ENCODE data around the gene INO80B. TPM values are rescaled to one million over a fixed set of nuclear protein-coding genes. Genes with fewer than 3 reads are reported as not detected.

Gene INO80B
- total RNA-seq (2021; ENCODE audit: unreplicated experiment) (24.0 TPM), Bru-seq, nascent RNA (percentile 53 among the genes with signal in this experiment), BruChase-seq, experiment 1, labeled RNA remaining after a 6-hour chase (percentile 76 among the genes with signal in this experiment), BruChase-seq, experiment 2, labeled RNA remaining after a 2-hour chase (percentile 66 among the genes with signal in this experiment)
- 14.3 and 14.7 TPM in 2 replicates for polyA plus RNA-seq (2012)
- long read RNA-seq, partial matches to known transcripts = 1 of 4 reads
- long read RNA-seq, other reads (novel, unspliced or antisense) = 0 of 4 reads

- TF ChIP-seq ZBTB33 (IDR thresholded peaks at IDR 0.05; ENCODE audit: extremely low read depth, insufficient replicate concordance, low read length) (peak; percentile 78), REST (IDR thresholded peaks at IDR 0.05; ENCODE audit: low read depth) (no peak), POLR2A (IDR thresholded peaks at IDR 0.05; ENCODE audit: borderline replicate concordance, extremely low read depth, insufficient read depth, insufficient read length) (peak; percentile 83), TCF7L2 (IDR thresholded peaks at IDR 0.05; ENCODE audit: borderline replicate concordance, extremely low read depth, insufficient read depth, insufficient read length) (peak; percentile 36), YY1 (IDR thresholded peaks at IDR 0.05; ENCODE audit: extremely low read depth, insufficient replicate concordance, low read depth, low read length) (peak; percentile 99), EZH2 (IDR thresholded peaks at IDR 0.05) (no peak), POLR2AphosphoS5 (IDR thresholded peaks at IDR 0.05; ENCODE audit: low read depth, low read length) (peak; percentile 79)
- BruUV-seq (replicated peaks) = TSS peak; percentile 37
- Histone ChIP-seq H3K36me3 (ENCODE audit: control insufficient read depth in 1 of 2, insufficient read depth in 2 of 2, low read length in 2 of 2) (peaks cover 0 to 2% of the 10 kb centered on the region in 2 experiments; a peak in 1 of 4 replicates), H2AFZ (ENCODE audit: low read depth, low read length, poor library complexity, severe bottlenecking) (peak within 1 kb of the TSS; percentile 95), H4K20me1 (ENCODE audit: insufficient read depth) (no peaks in the 10 kb centered on the region), H3K9ac (ENCODE audit: low read length) (peak within 1 kb of the TSS; percentile 72), H3K27ac (ENCODE audit: low read depth, low read length) (peak within 1 kb of the TSS; percentile 27), H3K27me3 (ENCODE audit: insufficient read depth, low read length) (no peaks in the 10 kb centered on the region), H3K4me1 (ENCODE audit: control insufficient read depth in 1 of 2, insufficient read depth in 2 of 2, low read length in 2 of 2) (peaks cover 12 to 50% of the 10 kb centered on the region in 2 experiments), H3K4me3 (replicated peaks in 1 of 2; ENCODE audit: low read depth in 1 of 2, low read length in 2 of 2) (peak within 1 kb of the TSS; percentile 81 to 84), H3K9me2 (ENCODE audit: insufficient read depth) (no peaks in the 10 kb centered on the region), H3K4me2 (ENCODE audit: low read length) (peak within 1 kb of the TSS; percentile 74), H3K9me3 (ENCODE audit: control insufficient read depth in 1 of 2, insufficient read depth in 1 of 2, low read depth in 1 of 2, low read length in 2 of 2) (no peaks in the 10 kb centered on the region), H3K79me2 (ENCODE audit: insufficient read depth, low read length) (peaks cover 11% of the 10 kb centered on the region; the same call in 1 of the 2 replicates)
- ChIA-PET RAD21 (ENCODE audit: low non-redundant PET in 1 of 2, low total read pairs in 2 of 2, uncharacterized antibody in 2 of 2, unreplicated experiment in 2 of 2) (no interaction called here), POLR2A (interaction anchor here (0.7 to 2.1 kb wide), 7 partner anchors 10 to 63 kb away, joined by 3 to 10 read pairs (median 5); partner anchors contain the start of genes MOGS, PCGF1 and RTKN), CTCF (interaction anchor here (0.9 to 1.3 kb wide), 2 partner anchors 29 to 78 kb away, joined by 4 to 10 read pairs; partner anchors contain the start of genes CCDC142 and TTC31)
- DNase-seq (ENCODE audit: low read depth, low spot score) (peak; percentile 98), ATAC-seq (peak; percentile 50)
- intact Hi-C loops (cut with micrococcal nuclease) = loop anchor here (1.0 to 10.0 kb wide), 4 partner anchors 15 to 1220 kb away; partner anchors contain the start of genes AUP1, CCDC142, CCT7 and HTRA2
Observed at GRCh38 chr2:74454654-74455511, at the start of gene INO80B. INO80B (plus strand) TSS chr2:74455087; CDS start chr2:74455117, 30 bp downstream.

All from HCT116 (cell line).